Measurements from ENCODE around the gene TACC2.

The TACC2 gene

DNA sequence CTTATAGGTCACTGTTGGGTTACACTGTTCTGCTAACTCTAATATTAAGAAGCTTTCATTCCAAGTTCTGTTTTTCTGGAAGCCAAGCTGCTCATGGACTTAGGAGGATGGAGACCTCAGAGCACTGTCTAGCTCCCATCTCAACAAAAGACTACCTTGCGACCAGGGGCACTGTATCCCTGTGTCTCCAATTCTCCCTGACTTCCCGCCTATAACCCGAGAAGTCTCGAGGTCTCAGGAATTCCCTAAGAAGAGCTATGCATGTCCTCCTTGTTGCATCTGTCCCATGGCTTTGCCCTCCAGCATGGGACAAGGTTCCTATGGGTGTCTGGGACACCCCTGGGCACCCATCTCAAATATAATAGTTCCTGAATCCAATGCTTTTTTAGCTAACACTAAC lies 313.4 kb downstream of the TACC2 start:
- no peak for DNase-seq

DNA sequence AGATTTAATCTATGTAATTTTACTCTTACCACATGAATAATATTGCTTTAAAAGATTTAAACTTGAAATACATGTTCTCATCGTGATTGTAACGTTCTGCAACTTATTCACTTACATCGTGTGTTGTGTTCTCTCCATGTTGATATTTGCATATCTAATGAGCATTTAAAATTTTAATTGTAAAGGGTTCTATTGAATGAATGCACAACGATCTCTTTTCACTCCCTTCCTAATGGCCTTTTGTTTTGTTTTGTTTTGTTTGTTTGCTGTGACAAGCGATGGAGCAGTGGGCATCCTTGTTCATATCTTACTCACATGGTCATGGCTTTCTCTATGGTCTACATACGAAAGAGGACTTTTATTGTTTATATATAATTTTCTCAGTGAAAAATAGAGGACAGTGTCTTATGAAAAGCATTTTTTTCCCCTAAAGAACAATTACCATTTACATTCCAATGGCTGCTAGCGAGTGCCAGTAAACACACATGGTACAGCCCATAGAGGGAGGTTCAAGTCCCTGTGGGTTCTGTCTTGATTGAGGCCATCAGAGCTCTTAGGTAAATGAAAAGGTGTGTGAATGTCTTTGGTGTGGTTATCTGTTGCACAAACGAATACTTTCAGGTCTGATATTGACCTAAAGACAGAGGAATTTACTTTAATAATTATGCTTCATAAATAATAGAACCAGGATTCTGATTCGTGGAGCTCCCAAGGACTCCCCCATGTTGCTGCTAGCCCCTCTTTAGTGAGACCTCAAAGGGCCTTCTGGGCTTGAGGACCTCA lies 314.5 kb downstream of the TACC2 start:
- DNase-seq = no peak

Measured in activated T-cell treated with anti-CD3 and anti-CD28 coated beads for 4 hours (primary cell).